HL-60/S4 (cell line): ENCODE data around the gene DIP2C.

ENCODE experiments used
- in situ Hi-C: fragments of 300-500 bp; cut with MboI; formaldehyde crosslinking; loops from 2 replicates; pipeline ENCODE4 v1.14.3; 2022; ENCODE audit warnings: low sequenced_read_pairs

Gene DIP2C

GRCh38 chr10:557792-558328, 131.6 kb downstream of the DIP2C start:
- in situ Hi-C loops: no loop called here

DNA sequence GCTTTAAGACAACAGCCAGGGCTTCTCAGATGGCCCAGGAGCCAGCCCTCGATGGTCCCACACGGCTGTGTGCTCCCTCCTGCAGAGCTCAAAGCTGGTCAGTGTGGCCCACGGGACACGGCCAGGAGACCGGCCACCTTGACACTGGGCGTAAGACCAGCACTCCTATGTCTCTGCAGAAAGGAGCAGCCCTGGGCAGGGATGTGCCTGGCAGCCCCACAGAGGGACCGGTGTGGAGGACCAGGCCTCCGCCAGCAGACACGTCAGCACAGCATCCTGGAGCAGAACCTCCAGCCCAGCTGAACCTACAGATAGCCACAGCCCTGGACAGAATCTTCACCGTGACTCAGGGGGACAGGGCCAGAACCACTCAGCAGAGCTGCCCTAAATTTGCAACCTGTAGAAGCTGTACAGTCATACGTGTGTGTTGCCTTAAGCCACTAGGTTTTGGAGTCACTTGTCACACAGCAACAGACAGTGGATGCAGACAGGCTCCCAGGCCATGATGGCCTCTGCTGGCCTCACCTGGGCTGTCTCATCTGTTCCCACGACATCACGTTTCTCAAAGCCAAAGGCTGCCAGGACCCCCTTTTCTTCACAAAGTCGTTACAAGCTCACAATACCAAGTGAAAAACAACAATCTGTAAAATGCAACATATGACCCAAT, 132.4 kb downstream of the DIP2C start:
- in situ Hi-C loops: no loop called here

DNA sequence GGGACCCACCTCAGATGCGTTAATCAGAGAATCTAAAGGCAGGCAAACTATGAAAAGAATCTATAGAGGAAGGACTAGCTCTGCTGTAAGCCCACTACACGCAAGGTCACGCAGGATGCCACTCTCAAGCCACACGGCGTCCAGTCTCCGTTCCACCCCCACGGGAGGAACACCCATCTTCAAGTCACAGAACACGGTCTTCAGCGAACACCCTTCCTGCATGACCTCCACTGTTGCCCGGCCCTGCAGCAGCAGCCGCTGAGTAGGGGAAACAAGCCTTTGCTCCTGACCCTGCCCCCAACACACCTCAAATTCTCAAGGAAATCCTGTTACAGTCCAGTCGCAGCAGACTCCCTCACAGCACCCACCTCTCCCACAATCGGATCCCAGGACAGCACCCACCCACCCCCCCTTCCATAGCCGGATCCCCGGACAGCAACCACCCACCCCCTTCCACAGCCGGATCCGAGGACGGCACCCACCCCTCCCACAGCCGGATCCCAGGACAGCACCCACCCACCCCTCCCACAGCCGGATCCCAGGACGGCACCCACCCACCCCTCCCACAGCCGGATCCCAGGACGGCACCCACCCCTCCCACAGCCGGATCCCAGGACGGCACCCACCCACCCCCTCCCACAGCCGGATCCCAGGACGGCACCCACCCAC, 133.7 kb downstream of the DIP2C start:
- in situ Hi-C loops: no loop called here

- in situ Hi-C loops: no loop called here
Observed at GRCh38 chr10:555281-555680, 134.2 kb downstream of the DIP2C start.

DNA sequence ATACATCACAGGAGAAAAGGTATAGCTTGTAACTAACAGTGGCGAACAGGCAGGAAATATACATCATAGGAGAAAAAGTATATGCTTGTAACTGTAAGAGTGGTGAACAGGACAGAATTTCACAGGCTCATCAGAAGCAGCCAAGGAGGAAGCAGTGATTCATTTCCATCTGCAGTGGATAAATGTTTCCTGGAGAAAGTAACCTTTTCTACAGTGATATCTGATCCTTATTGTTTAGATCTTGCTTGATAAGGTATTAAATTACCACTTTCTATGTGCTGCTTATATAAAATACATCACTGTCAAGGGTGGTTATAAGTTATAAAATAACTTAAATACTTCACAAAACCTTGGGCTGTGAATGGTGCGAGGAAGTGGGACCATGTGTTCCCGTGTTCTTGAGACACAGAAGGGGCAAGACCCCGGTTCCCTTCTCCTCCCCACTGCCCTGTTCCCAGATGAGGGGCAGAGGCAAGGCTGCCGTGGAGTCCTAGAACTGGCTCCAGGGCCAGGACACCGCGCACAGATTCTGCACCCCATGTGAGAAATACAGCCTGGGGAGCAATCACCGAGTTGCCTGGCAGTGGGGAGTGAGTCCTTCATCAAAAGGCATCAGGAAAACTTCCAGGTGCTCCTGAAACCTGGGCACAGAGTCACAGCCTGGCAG, 135.2 kb downstream of the DIP2C start:
- in situ Hi-C loops: no loop called here

- in situ Hi-C loops: no loop called here
Observed at GRCh38 chr10:553233-553632, 136.2 kb downstream of the DIP2C start.

DNA sequence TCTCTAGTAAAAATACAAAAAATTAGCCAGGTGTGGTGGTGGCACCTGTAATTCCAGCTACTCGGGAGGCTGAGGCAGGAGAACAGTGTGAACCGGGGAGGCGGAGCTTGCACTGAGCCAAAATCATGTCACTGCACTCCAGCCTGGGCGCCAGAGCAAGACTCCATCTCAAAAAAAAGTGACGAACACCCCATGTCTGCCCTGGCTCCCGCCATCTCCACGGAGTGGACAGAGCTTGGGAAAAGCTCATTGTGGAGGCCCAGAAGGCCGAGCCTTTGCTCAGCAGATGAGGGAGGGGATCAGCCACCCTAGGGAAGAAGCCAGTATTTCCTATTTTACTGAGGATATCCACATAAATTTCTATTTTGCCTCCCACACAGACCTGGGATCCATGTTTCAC, 136.8 kb downstream of the DIP2C start:
- in situ Hi-C loops: no loop called here

DNA sequence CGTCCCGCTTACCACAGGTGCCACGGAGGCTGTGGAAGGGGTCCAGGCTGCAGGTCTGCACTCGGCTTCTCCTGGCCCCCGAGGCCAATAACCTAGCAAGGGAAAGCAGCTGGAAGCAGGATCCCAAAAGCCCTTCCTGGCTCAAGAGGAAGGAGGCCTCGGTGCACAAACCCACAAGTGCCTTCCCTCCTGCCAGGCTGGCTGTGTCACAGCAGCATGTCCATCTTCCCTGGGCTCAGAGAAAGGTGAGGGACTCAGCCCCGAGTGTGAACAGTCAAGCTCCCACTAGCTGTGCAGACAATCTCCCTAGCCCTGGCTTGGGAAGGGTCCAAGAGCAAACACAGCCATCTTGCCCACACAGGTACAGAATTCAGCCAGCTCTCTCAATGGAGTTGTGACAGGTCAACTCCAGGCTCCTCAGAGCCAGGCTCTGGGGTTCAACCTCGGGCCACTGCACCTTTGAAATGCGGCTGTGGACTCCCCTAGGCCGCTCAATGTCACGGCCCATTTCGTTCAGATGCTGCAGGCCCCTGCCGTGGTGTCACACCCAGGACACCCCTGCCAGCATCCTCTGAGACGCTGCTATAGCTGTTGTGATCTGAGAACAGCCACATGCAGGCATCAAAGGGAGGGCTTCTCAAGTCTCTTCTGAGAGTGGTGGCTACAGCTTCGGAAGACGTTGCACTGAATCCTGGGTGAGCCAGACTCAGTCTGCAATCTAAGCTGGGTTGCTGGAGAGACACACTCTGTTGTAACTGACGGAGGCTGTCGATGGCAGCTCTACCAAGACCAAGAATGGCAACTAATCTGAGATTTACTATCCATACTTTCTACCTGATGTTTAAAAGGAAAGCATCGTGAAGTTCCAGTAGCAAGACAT, 137.9 kb downstream of the DIP2C start:
- in situ Hi-C loops: no loop called here

- in situ Hi-C loops: no loop called here
Observed at GRCh38 chr10:550665-551372, 138.6 kb downstream of the DIP2C start.

GRCh38 chr10:549391-549790, 140.1 kb downstream of the DIP2C start:
- in situ Hi-C loops: no loop called here

DNA sequence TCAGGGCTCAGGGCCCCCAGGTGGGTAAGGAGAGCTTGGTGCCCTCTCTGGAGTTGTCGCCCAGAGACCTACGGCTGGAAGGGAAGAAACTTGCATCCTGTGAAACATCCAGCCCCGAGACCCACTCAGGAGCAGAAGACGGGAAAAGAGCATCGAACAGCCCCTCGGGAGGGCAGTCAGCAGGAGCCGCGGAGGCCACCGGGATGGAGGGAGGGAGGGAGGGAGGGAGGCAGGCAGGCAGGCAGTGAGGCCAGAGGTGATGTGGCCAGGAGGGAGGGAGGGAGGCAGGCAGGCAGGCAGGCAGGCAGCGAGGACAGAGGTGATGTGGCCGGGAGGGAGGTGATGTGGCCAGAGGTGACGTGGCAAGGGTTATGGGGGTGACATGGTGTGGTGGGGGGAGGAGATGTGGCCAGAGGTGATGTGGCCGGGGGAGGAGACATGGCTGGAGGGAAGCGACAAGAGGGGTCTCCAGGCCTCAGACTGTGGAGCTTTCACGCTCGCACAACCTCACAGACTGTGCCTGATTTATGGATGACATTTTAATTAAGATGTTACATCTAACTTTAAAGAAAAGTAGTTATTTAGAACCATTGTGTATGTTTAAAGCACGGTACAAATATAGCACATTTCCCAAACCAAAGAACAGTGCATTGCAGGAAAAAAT, 141.1 kb downstream of the DIP2C start:
- in situ Hi-C loops: no loop called here

- in situ Hi-C loops: no loop called here
Observed at GRCh38 chr10:547591-548081, 141.8 kb downstream of the DIP2C start.

DNA sequence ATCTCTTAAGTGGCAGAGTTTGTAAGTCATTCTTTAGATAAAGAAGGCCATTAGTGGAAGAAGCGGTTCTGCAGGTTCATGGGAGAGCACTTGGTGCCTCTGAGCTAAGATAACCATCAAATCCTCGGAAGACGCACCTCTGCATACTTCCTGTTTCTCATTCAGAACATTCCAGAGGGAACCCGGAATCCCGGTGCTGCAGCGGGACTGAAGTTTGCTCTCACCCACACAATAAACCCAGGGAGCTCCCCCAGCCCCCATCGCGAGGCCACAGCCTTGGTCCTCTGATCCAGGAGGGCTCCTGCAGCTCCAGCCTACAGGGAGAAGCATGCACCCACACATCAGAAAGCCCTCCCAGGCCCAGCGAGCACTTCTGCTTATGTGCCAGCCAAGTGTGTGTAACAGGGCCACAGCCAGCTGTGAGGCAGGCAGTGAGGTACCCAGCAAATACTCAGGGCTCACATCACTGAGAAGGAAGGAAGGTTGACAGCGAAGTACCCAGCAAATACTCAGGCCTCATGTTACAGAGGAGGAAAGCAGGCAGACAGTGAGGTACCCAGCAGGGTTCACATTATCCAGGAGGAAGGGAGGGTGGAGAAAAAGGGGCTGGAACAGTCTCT, 142.4 kb downstream of the DIP2C start:
- in situ Hi-C loops: no loop called here

- in situ Hi-C loops: no loop called here
Observed at GRCh38 chr10:546451-546850, 143.0 kb downstream of the DIP2C start.

GRCh38 chr10:543862-544822, 145.3 kb downstream of the DIP2C start:
- in situ Hi-C loops: no loop called here

GRCh38 chr10:543131-543530, 146.3 kb downstream of the DIP2C start:
- in situ Hi-C loops: no loop called here

- in situ Hi-C loops: no loop called here
Observed at GRCh38 chr10:541750-542371, 147.6 kb downstream of the DIP2C start.

- in situ Hi-C loops: no loop called here
Observed at GRCh38 chr10:541041-541440, 148.4 kb downstream of the DIP2C start.
